Stomach (tissue), 4 donors: ENCODE results near the gene CTNND2.

Experiments
- POLR2A ChIP-seq, 4 donors: fragments of 450-650 bp; IDR thresholded peaks; one replicate each; pipeline ENCODE4 v1.6.1; 2016; ENCODE audit warnings: antibody characterized with exemption in 4 of 4, control low read depth in 2 of 4, mild to moderate bottlenecking in 1 of 4, moderate library complexity in 1 of 4
- TF ChIP-seq, protein P1 (sequence below), 7 experiments: fragments of 450-650 bp in 4 of 7; fragments of 200-600 bp in 3 of 7; sonication (generic) in 3 of 7; IDR thresholded peaks; one replicate each; pipeline ENCODE4 v1.5.1; 2016 to 2019; ENCODE audit warnings: antibody characterized with exemption in 7 of 7, control low read depth in 2 of 7, mild to moderate bottlenecking in 1 of 7

DNA sequence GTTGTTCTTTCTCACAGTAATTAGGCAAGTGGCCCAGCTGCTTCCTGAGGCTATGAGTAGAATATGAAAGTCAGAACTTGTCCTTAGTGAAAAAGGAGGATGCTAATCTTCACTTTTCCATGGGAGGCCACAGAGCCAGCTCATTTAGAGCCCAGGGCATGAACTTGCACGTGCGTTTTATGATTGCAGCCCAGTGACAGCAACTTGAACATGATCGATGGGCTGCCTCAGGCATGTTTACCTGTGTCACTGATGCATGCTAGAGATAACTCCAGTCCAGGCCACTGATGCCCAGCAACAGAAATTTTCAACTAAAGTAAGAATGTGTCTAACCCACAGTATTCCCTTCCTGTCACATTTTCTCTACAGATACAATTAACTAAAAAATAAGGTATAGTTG is 179.3 kb downstream of the CTNND2 start:
- TF ChIP-seq, protein P1, sequence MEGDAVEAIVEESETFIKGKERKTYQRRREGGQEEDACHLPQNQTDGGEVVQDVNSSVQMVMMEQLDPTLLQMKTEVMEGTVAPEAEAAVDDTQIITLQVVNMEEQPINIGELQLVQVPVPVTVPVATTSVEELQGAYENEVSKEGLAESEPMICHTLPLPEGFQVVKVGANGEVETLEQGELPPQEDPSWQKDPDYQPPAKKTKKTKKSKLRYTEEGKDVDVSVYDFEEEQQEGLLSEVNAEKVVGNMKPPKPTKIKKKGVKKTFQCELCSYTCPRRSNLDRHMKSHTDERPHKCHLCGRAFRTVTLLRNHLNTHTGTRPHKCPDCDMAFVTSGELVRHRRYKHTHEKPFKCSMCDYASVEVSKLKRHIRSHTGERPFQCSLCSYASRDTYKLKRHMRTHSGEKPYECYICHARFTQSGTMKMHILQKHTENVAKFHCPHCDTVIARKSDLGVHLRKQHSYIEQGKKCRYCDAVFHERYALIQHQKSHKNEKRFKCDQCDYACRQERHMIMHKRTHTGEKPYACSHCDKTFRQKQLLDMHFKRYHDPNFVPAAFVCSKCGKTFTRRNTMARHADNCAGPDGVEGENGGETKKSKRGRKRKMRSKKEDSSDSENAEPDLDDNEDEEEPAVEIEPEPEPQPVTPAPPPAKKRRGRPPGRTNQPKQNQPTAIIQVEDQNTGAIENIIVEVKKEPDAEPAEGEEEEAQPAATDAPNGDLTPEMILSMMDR (IDR thresholded peaks at IDR 0.05), result no peak
- no peak for TF ChIP-seq POLR2A (IDR thresholded peaks at IDR 0.05)
